ENCODE results near the gene SHKBP1.
A peak's percentile ranks its signal among the peaks of the same experiment; 100 is the strongest.
"Not testable (repeated sequence)": the region's sequence is repeated elsewhere in the genome, so short reads cannot be mapped to it uniquely, and the experiment has no call there.

The SHKBP1 gene, protein sequence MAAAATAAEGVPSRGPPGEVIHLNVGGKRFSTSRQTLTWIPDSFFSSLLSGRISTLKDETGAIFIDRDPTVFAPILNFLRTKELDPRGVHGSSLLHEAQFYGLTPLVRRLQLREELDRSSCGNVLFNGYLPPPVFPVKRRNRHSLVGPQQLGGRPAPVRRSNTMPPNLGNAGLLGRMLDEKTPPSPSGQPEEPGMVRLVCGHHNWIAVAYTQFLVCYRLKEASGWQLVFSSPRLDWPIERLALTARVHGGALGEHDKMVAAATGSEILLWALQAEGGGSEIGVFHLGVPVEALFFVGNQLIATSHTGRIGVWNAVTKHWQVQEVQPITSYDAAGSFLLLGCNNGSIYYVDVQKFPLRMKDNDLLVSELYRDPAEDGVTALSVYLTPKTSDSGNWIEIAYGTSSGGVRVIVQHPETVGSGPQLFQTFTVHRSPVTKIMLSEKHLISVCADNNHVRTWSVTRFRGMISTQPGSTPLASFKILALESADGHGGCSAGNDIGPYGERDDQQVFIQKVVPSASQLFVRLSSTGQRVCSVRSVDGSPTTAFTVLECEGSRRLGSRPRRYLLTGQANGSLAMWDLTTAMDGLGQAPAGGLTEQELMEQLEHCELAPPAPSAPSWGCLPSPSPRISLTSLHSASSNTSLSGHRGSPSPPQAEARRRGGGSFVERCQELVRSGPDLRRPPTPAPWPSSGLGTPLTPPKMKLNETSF

DNA sequence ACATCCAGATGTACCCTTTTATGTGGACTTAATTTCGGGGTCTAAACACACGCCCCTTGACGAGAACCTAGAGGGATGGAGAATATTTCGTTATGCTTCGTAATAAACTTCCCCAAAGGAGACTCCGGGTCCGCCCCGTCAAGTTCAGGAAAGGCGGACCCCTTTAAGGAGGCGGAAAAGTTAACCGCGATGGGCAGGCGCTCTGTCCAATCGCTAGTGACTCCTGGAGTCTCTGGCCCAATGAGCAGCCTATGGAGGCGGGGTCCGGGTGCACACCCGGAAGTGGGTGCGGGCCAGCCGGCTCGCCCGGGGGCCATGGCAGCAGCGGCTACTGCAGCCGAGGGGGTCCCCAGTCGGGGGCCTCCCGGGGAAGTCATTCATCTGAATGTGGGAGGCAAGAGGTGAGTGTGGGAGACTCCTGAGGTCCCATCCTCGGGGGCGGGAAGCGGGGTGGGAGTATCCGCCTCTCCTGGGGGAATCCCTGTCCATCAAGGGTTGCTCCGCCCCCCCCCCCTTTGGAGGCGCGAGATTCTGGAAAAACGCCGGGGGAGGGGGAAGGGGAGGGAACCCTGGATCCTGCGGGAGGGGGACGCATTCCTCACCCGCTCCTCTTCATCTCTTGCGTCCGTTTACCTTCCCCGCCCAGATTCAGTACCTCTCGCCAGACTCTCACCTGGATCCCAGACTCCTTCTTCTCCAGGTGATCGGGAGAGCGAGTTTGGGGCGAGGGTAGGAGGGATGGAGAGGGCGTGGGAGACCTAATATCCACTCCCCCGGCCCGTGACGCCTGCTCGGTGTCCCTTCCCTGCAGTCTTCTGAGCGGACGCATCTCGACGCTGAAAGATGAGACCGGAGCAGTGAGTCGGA, at the start of gene SHKBP1:
Gene SHKBP1 (plus strand): TSS at position 289 of the 867 bp plus-strand sequence. CDS start 27 bp downstream, at position 316.
- DNase-seq: peak; percentile 88 to 94

DNA sequence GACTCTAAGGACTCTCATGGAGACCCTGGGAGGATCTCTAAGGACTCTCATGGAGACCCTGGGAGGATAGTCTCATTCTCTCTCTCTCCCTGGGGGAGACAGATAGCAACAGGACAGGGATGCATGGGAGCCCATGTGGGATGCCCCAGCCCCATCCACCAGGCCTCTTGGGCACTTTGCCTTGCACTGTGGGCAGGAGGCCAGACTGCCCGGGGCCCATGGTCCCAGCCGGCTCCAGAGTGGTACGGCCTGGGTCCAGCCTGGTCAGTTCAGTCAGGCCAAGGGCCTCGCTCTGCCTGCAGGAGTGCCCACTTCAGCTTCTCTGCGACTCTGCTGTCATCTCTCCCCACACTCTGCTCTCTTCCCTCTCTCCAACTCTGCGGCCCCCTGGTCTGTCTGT, 48.6 kb upstream of the SHKBP1 start:
- DNase-seq: no peak

DNA sequence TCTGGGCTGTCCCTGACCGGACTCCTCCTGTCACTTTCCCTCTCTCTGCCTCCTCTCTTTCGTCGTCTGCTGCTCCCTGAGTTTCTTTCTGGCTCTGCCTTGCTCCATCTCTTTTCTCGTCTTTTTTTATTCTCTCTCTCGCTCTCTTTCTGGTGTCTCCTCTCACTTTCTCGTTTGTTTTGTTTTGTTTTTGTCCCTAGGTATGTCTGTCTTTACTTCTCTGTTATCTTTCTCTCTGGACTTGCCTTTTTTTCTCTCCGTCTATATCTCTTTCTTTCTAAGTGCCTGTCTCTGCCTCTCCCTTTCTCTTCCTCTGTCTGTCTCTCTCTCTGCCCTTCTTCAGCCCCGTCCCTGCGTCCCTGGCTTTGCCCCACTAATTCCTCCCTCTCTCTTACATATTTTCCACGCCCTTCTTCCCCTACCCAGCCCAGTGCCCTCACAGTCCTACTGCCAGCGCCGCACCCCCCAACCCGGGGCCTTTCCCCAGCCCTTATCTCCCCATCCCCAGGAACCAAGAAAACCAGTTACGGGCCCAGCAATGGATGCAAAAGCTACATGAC, 48.1 kb upstream of the SHKBP1 start:
- DNase-seq: no peak

DNA sequence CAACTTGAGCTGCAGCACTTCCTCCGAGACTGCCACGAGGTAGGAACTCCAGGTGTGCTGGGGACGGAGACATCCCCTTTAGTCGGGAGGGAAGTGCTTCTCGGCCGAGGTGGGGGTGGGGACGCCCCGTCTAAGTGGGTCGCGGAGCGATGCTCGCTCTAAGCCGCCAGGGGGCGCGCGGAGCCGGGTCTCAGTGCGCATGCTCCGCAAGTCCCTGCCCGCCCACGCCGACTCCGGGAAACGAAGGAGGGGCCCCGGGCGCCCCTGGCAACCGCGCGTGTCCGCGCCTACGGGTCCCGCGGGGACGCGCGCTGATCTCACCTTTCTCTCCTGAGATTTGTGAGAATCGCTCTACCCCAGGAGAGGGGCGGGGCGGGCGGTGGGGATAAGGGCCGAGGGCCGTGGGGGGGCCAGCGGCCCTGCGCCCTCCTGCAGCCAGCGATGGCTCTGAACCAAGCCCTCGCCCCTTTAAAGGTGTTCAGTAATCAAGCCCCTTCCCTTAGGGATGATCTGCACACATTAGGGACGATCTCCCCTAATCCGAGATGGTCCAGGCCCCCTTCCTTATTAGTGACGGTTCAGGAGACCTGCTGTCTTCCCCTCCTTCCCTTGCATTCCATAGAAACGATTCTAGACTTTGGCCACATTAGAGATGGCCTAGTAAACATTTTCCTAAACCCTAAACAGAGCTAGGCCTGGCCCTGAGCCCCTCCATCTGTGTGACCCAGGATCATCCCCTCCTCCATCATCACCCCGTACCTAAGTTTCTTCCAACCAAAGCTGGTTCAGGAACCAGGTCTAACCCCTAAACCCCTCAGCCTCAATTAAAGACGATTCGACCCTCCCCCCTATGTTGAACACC, 47.3 kb upstream of the SHKBP1 start:
- peak; percentile 89 to 92 for DNase-seq

DNA sequence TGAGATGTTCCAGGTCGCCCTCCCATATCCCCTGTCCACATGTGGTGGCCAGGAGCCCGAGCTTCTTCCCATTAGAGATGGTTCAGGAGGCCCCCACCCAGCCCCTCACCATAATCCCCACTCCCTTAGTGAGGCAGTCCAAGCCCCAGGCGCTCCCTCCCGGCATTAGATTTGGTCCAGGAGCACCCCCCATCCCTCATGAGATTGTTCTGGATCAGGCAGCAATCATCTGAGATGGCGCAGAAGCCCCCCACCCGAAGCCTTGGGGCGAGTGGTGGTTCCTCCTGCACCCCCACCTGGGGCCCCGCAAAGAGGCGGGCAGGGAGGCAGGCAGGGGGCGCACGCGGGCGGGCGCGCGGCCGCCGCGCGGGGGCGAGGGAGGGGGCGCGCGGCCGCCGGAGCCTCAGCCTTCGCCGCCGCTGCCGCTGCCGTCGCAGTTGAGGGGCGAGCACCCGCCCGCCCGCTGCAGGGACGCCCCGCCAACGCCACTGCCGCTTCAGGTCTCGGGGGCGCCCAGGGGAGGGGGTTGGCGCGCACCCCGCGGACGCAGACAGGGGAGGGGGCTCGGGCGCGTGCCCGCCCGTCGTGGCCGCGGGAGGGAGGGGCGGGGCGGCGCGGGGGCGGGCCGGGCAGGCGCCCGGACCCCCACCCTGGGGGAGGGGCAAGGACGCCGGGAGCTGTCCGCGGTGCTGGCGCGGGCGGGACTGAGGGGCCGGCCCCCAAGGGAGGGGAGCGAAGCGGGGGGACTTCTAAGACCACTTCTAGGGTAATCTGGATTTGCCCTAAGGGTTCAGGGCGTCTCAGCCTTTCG, 46.4 kb upstream of the SHKBP1 start:
- DNase-seq: peak in 1 of 2 experiments; percentile 50

DNA sequence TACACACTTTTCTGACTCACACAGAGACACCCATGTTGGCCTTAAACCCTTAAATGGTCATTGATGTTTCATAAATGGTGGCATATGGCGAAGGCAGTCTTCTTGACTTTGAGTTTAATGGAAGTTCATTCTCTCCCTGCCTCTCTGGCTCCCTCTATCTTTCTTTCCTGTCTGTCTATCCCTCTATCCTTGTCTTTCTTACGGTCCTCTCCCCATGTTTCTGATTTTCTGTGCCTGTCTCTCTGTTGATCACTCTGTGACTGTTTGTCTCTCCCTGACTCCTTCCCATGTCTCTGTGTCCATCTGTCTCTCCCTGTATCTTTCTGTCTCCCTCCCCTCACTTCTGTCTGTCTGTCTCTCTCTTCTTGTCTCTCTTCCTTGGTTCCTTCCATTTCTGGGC, 43.2 kb upstream of the SHKBP1 start:
- no peak for DNase-seq

DNA sequence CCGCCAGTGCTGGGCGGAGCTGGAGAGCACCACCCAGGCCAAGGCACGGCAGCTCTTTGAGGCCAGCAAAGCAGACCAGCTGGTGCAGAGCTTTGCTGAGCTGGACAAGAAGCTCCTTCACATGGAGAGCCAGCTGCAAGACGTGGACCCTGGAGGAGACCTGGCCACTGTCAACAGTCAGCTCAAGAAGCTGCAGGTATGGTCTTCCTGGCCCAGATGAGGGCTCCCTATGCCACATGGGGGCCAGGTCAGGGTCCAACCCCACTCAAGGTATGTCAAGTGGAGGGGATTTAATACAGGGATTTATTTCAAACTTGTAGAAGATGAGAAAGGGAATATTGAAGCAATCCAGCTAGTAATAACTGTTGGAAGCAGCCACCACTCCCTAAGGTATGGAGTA, 42.5 kb upstream of the SHKBP1 start:
- no peak for DNase-seq

DNA sequence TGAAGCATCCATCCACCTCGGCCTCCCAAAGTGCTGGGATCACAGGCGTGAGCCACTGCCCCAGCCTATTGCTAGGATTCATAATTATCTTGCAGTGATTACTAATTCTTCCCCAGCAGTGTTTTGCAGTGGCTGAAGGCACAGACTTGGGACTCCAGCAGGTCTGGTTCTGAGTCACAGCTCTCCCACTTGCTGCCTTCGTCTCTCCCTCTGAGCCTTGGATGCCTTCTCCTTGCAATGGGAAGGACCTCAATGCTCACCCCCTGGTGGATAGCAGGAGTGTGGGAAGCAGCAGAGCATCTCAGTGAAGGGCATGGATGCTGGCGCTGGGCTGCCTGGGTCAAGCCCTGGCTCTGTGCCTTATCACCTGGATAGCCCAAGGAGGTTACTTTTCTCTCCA, 37.6 kb upstream of the SHKBP1 start:
- no peak for DNase-seq

DNA sequence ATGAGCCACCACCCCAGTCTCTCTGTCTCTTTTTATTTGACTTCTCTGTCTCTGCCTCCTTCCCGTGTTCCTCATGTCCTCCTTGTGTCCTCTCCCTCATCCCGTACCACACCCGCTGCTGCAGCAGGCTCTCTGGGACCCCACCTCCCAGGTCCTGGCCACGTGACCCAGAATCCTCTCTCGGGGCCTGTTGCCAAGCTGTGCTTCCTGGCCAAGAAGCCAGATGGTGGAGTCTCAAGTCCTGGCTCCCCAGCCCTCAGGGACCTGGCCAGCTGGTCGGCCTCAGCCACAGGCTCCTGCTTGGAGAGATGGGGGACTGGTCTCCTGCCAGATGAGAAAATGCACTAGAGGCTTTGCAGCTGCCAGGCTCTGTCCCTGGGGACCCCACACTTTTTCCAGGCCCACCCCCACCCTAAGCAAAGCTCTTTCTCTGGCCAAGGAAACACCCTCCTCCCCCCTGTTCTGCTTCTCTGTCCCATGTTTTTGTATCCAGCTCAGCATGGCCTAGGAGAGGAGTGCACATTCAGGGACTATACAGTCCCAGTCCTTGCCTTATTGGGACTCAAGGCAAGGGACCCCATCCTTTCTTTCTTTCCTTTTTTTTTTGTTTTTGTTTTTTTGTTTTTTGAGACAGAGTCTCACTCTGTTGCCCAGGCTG, 34.3 kb upstream of the SHKBP1 start:
- DNase-seq: peak in 1 of 2 experiments; percentile 12

DNA sequence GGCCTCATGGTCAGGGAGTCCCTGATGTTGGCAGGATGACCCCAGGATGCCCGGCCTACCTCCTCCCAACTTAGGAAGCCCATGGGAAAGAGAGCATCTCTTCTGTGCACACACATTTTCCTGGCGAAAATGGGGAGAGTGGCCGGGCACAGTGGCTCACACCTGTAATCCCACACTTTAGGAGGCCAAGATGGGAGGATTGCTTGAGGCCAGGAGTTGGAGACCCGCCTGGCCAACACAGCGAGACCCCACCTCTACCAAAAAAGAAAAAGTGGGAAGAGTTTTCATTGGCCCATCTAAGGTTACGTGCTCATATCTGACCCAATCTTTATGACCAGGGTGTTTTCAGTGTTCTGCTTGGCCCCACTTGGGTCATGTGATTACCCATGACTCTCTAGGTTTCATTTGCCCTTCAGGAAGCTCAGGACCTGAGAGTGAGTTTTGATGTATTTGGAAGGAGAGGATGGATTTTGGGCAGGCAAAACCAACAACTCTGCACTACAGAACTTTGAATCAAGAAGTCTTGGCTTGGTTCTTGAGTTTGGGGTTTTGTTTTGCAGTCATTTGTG, 33.6 kb upstream of the SHKBP1 start:
- DNase-seq: no peak

DNA sequence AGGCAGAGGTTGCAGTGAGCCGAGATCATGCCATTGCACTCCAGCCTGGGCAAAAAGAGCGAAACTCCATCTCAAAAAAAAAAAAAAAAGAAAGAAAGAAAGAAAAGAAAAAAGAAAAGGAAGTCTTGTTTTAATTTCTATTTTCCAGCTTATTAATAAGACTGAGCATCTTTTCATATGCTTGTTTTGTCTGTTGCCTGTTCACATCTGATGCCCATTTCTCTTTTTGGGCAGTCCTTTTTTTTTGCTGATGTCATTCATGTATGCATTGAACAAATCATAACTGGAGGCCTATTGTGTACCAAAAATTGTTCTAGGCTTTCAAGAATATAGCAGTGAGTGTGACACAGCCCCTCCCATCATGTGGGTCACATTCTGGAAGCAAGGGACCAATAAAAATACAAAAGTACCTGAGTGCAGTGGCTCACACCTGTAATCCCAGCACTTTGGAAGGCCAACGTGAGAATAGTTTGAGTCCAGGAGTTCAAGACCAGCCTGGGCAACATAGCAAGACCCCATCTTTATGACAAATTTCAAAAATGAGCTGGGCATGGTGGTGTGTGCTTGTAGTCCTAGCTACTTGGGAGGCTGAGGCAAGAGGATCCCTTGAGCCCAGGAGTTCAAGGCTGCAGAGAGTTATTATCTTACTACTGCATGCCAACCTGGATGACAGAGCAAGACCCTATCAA, 30.4 kb upstream of the SHKBP1 start:
- not testable (repeated sequence) for DNase-seq

DNA sequence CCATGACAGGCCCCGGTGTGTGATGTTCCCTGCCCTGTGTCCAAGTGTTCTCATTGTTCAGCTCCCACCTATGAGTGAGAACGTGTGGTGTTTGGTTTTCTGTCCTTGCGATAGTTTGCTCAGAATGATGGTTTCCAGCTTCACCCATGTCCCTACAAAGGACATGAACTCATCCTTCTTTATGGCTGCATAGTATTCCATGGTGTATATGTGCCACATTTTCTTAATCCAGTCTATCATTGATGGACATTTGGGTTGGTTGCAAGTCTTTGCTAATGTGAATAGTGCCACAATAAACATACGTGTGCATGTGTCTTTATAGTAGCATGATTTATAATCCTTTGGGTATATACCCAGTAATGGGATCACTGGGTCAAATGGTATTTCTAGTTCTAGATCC, 29.5 kb upstream of the SHKBP1 start:
- DNase-seq: not testable (repeated sequence)

DNA sequence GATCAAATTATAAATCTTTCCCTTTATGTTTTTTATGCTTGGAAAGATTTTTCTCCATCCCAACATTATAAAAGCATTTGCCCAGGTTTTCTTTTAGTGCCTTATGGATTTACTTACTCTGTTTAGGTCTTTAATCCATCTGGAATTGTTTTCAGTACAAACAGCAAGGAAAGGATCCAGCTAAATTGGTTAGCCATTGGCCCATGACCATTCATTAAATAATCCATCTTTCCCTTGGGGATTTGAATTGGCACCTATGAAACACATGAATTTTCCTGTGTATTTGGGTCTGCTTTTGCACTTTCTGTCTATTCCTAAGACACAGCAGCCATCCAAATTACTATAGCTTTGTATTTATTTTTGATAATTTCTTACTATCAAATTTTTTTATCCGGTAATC, 28.8 kb upstream of the SHKBP1 start:
- no peak for DNase-seq

DNA sequence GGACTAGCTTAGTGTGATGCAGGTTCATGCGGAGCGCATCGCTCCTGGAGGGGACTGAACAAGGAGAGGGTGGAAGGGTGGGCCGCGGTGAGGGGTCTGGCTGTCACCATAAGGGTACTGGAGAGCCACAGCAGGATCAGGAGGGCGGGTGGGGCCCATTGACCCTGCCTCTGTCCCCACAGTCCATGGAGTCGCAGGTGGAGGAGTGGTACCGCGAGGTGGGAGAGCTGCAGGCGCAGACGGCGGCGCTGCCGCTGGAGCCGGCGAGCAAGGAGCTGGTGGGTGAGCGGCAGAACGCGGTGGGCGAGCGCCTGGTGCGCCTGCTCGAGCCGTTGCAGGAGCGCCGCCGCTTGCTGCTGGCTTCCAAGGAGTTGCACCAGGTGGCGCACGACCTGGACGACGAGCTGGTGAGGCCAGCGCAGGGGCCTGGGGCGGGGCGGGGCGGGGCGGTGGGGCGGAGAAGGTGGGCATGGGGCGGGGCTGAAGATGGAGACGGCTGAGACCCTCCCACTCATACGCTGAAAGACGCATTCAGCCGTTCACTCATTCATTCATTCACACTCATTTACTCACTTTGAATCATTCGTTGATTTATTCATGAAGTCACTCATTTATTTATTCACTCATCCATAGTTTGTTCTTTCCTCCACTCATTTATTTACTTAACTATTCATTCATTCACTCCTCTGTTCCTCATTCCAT, 27.5 kb upstream of the SHKBP1 start:
- peak; percentile 28 to 52 for DNase-seq

DNA sequence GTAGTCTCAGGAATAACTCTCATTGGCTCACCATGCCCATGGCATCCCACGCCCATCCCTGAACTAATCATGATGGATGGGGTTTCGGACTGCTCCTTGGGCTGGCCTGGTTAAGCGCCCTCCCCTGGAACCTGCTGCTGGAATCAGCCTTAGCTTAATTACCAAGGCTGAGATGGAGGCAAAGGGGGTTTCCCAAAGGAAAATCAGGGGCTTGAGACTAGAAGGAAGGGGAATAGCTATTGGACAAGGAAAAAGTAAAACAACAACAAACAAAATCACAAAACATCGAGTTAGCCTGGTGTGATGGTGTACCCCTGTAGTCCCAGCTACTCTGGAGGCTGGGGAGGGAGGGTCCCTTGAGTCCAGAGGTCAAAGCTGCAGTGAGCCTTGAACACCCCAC, 25.7 kb upstream of the SHKBP1 start:
- no peak for DNase-seq

DNA sequence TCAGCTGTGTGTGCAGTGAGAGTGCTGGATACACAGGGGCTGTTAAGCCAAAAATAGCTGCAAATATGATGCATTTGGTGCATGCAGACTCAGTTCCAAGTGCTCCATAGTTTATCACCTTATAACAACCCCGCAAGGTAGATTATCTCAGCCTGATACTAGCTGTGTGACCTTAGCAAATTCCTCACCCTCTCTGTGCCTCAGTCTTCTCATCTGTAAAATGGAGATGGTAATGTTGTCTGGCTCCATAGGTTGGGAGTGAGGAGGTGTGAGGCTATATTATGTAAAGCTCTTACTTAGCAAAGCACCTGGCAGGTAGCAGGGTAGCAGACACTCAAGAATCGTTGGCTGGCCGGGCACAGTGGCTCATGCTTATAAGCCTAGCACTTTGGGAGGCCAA, 23.8 kb upstream of the SHKBP1 start:
- DNase-seq: no peak

DNA sequence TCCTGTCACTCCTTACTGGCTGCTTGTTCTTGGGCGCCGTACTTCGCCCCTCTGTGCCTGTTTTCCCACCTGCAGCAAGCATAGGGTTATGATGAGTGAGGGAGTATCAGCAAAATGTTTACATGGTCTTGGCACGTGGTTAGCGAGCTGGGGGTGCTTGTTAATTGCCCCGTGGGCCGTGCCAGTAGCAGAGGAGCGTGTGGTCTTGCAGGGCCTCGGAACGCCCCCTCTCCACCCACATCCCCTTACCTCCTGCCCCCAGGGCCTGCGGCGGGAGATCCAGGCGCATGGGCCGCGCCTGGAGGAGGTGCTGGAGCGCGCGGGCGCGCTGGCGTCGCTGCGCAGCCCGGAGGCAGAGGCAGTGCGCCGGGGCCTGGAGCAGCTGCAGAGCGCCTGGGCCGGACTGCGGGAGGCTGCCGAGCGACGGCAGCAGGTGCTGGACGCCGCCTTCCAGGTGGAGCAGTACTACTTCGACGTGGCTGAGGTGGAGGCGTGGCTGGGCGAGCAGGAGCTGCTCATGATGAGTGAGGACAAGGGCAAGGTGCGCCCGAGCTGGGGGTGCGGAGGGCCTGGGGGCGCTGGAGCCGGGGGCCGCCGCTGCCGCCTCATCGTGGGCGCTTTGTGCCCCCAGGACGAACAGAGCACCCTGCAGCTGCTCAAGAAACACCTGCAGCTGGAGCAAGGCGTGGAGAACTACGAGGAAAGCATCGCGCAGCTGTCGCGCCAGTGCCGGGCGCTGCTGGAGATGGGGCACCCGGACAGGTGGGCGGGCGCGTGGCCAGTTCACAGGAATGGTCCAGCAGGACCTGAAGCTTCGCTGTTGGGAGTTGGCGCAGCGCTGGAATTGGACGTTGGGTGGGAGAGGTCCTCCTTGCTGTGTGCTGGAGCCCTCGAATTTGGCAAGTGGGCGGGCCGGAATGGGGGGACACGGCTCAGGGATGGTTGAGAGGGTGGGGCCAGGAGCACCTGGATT, 22.5 kb upstream of the SHKBP1 start:
- no peak for DNase-seq

Measured in NCI-H2081 (cell line).